Ovary (tissue), 9 donors: ENCODE data around the gene PLXNA2. TPM values are rescaled to one million over a fixed set of nuclear protein-coding genes. Genes with fewer than 3 reads are reported as not detected.

ENCODE experiments used
- DNase-seq, 5 donors: peaks; one replicate each; pipeline ENCODE4 v3.0.0-alpha.2; 2019 to 2020
- H3K27ac ChIP-seq, 2 donors: fragments of 200-600 bp; one replicate each; pipeline versions ENCODE4 v1.5.1 to v1.8.0; 2019 to 2022
- H3K27me3 ChIP-seq: fragments of 200-600 bp; one replicate; pipeline ENCODE4 v1.8.0; 2022
- H3K36me3 ChIP-seq: fragments of 200-600 bp; sonication (generic); one replicate; pipeline ENCODE4 v1.5.1; 2019
- H3K4me1 ChIP-seq: one replicate; pipeline ENCODE4 v1.8.1; 2013; ENCODE audit warnings: mild to moderate bottlenecking, moderate library complexity; ENCODE audit not compliant: insufficient read depth
- H3K4me3 ChIP-seq: fragments of 200-600 bp; sonication (generic); one replicate; pipeline ENCODE4 v1.5.1; 2017
- H3K9me3 ChIP-seq, 2 donors: fragments of 200-600 bp in 1 of 2; sonication (generic) in 1 of 2; one replicate each; pipeline versions ENCODE4 v1.5.1 to v1.8.1; 2013 to 2019; ENCODE audit warnings: mild to moderate bottlenecking in 1 of 2, moderate library complexity in 1 of 2
- EP300 ChIP-seq: sonication (generic); formaldehyde crosslinking; IDR thresholded peaks from one replicate; pipeline ENCODE4 v1.6.1; 2017; ENCODE audit warnings: antibody characterized with exemption
- POLR2A ChIP-seq: fragments of 450-650 bp; IDR thresholded peaks from one replicate; pipeline ENCODE4 v1.6.1; 2017; ENCODE audit warnings: antibody characterized with exemption, mild to moderate bottlenecking, moderate library complexity
- WGBS, 3 donors: extraction: QIAGEN DNeasy Blood & Tissue Kit in 1 of 3; methylation state at CpG; one replicate each; pipeline versions ENCODE4 v1.1.5 to v1.1.7; 2013 to 2017; 5-methylcytosine and 5-hydroxymethylcytosine counted together
- intact Hi-C, 4 donors: fragments of 100-400 bp; cut with DNase I; formaldehyde crosslinking; loops; one replicate each; pipeline versions ENCODE4 v1.11.0 to v1.15.1; 2022 to 2023
- polyA plus RNA-seq, 2 donors: library from polyadenylated mRNA; stranded (reverse); fragments of 200-250 nt in 1 of 2; fragments of 350-450 nt in 1 of 2; fragmentation: Illumina TruSeq in 1 of 2; extraction: RNeasy Lipid Tissue Mini Kit (QIAGEN cat#74804) in 1 of 2; gene quantifications; one replicate each; pipeline ENCODE4 v1.2.3, GENCODE V29; 2013 to 2014
- total RNA-seq, 7 donors: library from RNA; depleted of rRNA in 2 of 7; stranded (reverse); fragments of >200 nt in 2 of 7; fragmentation: NEBNext Ultra II Directional in 3 of 7; extraction: Animal tissue kit (Norgen Biotek cat#: 25700) in 3 of 7; gene quantifications; one replicate each; pipeline versions ENCODE4 v1.1.0 to v1.2.4, GENCODE V29; 2016 to 2023
- TF ChIP-seq, protein P1 (sequence below), 3 donors: fragments of 450-650 bp in 2 of 3; fragments of 200-600 bp in 1 of 3; IDR thresholded peaks; one replicate each; pipeline versions ENCODE4 v1.5.1 to v1.8.0; 2016 to 2022; ENCODE audit warnings: antibody characterized with exemption in 3 of 3, mild to moderate bottlenecking in 1 of 3
- donor health status: DM: no; HTN: no; CAD: no; lungs with moderate emphysema.
- donor health status: DM: no; HTN: no; CAD: no.
- donor health status: Bipolar disorder and iron deficiency.
- donor health status: DM: yes; HTN: yes; CAD: no.
- donor health status: DM: no; HTN: no; CAD: no.
- donor health status: DM: yes; HTN: yes; CAD: no.

The PLXNA2 gene
- total and polyA plus RNA-seq, 9 donors = 10.7 to 71.5 (median 44.0) TPM

- Histone ChIP-seq H3K4me1 (peaks cover 6% of the 10 kb centered on the region), H3K27me3 (no peaks in the 10 kb centered on the region), H3K27ac (no peak overlapping the region), H3K36me3 (no peaks in the 10 kb centered on the region), H3K4me3 (no peak overlapping the region), H3K9me3 (no peaks in the 10 kb centered on the region)
- intact Hi-C loops = no loop called here
- no peak for DNase-seq
- TF ChIP-seq, protein P1, sequence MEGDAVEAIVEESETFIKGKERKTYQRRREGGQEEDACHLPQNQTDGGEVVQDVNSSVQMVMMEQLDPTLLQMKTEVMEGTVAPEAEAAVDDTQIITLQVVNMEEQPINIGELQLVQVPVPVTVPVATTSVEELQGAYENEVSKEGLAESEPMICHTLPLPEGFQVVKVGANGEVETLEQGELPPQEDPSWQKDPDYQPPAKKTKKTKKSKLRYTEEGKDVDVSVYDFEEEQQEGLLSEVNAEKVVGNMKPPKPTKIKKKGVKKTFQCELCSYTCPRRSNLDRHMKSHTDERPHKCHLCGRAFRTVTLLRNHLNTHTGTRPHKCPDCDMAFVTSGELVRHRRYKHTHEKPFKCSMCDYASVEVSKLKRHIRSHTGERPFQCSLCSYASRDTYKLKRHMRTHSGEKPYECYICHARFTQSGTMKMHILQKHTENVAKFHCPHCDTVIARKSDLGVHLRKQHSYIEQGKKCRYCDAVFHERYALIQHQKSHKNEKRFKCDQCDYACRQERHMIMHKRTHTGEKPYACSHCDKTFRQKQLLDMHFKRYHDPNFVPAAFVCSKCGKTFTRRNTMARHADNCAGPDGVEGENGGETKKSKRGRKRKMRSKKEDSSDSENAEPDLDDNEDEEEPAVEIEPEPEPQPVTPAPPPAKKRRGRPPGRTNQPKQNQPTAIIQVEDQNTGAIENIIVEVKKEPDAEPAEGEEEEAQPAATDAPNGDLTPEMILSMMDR (IDR thresholded peaks at IDR 0.05) = no peak
- WGBS, 3 donors = 94 to 95% (median 95%) methylated on average over 17 of the region's 17 CpGs
These were observed 183.8 kb downstream of the PLXNA2 start for GRCh38 chr1:208060215-208060869.

- H3K27me3 ChIP-seq = no peaks in the 10 kb centered on the region
- H3K9me3 ChIP-seq = no peaks in the 10 kb centered on the region
- no peak for TF ChIP-seq POLR2A
- TF ChIP-seq EP300 = no peak
- TF ChIP-seq, protein P1 (IDR thresholded peaks at IDR 0.05) = no peak
- DNase-seq = no peak
- WGBS, 3 donors = 47 to 63% (median 59%) methylated on average over 6 of the region's 6 CpGs
- H3K4me3 ChIP-seq = no peak overlapping the region
- H3K27ac ChIP-seq = peak overlapping the region in 1 of 2 donors; percentile 30
- H3K4me1 ChIP-seq = peaks cover 6% of the 10 kb centered on the region
- intact Hi-C loops = no loop called here
- H3K36me3 ChIP-seq = no peaks in the 10 kb centered on the region
These were observed 184.7 kb downstream of the PLXNA2 start for GRCh38 chr1:208059409-208060001.

DNA sequence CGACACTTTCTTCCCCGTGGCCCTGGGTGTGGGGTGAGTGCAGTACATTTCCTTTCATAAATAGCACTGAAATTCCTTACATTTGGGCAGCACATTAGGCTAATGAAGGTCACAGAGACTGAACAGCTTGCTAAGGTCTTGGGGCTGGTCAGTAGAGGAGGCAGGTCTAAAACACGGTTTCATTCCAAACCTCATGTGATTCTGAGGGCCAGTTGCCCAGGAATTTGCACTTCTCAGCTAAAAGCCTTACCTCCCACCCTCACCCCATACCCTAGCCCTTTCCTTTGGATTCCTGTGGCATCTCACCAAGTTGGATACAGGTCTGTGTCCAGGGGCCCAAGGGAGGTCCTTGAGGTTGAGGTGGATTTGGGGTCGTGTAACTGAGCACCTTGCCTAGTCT, 185.4 kb downstream of the PLXNA2 start:
- WGBS, 3 donors = 19 to 30% (median 24%) methylated on average over 4 of the region's 4 CpGs
- no peaks in the 10 kb centered on the region for H3K36me3 ChIP-seq
- no peak for TF ChIP-seq POLR2A
- no peak for TF ChIP-seq EP300
- TF ChIP-seq, protein P1 (IDR thresholded peaks at IDR 0.05) = no peak
- intact Hi-C loops = no loop called here
- no peaks in the 10 kb centered on the region for H3K27me3 ChIP-seq
- H3K27ac ChIP-seq = peak overlapping the region in 1 of 2 donors; percentile 30
- no peak overlapping the region for H3K4me3 ChIP-seq
- no peak for DNase-seq
- peaks cover 6% of the 10 kb centered on the region for H3K4me1 ChIP-seq
- no peaks in the 10 kb centered on the region for H3K9me3 ChIP-seq

DNA sequence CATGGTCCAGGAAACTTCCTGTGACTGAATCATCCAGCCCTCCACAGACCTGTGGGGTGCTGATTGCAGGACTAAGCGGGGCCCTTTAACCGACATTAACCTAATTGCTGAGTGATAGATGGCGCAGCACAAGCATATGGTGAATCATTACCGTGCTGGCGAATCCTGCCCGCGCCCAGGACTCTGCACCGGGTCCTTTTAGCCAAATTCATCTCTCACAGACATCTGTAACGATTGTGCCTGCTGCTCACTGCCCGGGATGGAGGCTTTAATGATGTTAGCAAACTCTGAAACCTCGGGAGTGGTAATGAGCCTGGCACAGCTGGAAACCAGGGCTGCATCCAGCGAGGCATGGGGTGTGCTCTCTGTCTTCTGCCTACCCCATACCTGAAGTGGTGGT, 185.9 kb downstream of the PLXNA2 start:
- H3K4me1 ChIP-seq = peaks cover 6% of the 10 kb centered on the region
- no peaks in the 10 kb centered on the region for H3K9me3 ChIP-seq
- TF ChIP-seq EP300 = no peak
- TF ChIP-seq POLR2A = no peak
- TF ChIP-seq, protein P1 (IDR thresholded peaks at IDR 0.05) = no peak
- WGBS, 3 donors = 76 to 88% (median 80%) methylated on average over 12 of the region's 12 CpGs
- no peak overlapping the region for H3K4me3 ChIP-seq
- no peak overlapping the region for H3K27ac ChIP-seq
- no peaks in the 10 kb centered on the region for H3K36me3 ChIP-seq
- no peak for DNase-seq
- no peaks in the 10 kb centered on the region for H3K27me3 ChIP-seq
- intact Hi-C loops = no loop called here
